Stimulated activated CD4-positive, alpha-beta T cell treated with anti-CD3 and anti-CD28 coated beads, Interleukin-2, amount 100 ng/mL, for 4 hours (primary cell): Measurements from ENCODE around the gene CLINT1.

Source experiments
- DNase-seq: peaks from one replicate; pipeline ENCODE4 v3.0.0-alpha.2; 2020; ENCODE audit warnings: low read depth

Gene CLINT1

GRCh38 chr5:157758706-157759105, 100.2 kb downstream of the CLINT1 start:
- no peak for DNase-seq

DNA sequence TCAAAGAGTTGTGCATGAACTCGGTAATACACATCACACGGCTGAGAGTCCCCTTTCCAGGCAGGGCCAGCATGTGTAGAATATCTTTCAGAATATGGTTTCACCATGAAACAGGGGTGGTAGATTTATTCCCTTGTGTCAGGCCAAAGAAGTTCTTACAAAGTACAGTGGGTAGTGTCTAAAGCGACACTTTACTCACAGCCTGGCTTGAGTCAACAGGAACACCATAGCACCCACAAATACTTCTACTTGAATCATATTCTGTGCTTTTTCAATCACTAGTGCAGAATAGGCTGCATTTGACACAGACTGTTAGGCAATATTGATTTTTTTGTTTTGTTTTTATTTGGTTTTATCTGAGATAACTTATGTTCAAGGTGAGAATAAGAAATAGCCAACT, 102.8 kb downstream of the CLINT1 start:
- no peak for DNase-seq

- no peak for DNase-seq
Measured at GRCh38 chr5:157750320-157750719, 108.6 kb downstream of the CLINT1 start.

- no peak for DNase-seq
Measured at GRCh38 chr5:157749462-157749799, 109.5 kb downstream of the CLINT1 start.

GRCh38 chr5:157748760-157749461, 110.0 kb downstream of the CLINT1 start:
- no peak for DNase-seq

DNA sequence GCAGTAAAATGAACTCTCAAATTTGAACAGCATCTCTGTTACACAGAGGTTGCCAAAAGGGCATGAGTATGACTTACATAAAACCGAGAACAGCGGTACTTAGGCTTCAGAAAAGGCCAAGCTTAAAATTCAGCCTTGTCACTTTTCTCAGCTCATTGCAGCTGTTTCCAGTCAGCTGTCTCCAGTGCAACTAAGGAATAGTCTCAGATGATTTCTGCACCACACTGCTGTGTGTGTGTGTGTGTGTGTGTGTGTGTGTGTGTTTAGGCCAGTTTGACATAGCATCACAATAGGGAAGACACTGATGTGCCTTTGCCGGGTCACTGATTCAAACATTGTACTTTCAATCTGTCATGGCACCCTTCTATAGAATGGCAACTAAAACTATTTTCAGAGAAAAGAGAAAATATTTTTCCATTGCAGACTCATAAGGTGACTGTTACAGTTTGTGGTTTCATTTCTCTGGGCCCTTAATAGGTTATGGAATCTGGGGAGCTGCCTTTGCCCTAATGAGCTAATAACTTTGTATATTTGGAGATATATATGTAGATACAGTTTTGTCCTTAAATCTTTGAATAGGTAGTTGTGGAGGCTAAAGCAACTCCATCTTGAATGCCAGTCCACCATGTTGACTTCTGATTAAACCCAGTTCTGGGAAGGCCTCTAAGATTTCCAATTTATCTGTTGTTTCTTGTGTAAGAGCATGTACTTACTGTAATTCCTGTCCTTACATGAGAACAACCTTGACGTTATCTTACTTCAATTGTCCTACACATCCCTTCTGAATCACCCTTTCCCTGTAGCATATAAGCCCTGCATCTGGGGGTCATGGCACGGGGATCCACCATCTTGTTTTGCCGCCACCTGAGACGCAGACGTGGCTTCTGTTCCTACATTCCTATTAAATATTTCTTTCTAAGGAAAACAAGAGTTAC, 110.9 kb downstream of the CLINT1 start:
- DNase-seq: no peak

GRCh38 chr5:157747173-157747740, 111.7 kb downstream of the CLINT1 start:
- no peak for DNase-seq

DNA sequence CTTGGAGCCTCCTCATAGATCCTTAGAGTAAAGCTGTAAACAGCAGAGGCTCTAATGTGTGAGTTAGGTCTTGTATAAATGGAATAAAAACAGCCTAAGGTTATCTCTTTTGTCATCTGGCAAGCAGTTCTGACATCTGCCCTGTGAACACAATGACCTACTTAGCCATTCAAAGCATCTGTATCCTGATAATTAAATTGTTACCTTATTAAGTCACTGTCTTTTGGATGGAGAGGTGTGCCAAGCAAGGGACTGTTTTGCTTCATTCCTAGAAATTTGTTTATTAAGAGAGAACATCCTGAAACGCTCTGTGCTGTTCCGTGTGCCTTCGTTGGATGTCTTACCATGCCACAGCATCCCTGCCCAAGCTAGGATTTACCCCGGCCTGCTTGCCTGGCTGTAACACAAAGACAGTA, 113.9 kb downstream of the CLINT1 start:
- DNase-seq: no peak

DNA sequence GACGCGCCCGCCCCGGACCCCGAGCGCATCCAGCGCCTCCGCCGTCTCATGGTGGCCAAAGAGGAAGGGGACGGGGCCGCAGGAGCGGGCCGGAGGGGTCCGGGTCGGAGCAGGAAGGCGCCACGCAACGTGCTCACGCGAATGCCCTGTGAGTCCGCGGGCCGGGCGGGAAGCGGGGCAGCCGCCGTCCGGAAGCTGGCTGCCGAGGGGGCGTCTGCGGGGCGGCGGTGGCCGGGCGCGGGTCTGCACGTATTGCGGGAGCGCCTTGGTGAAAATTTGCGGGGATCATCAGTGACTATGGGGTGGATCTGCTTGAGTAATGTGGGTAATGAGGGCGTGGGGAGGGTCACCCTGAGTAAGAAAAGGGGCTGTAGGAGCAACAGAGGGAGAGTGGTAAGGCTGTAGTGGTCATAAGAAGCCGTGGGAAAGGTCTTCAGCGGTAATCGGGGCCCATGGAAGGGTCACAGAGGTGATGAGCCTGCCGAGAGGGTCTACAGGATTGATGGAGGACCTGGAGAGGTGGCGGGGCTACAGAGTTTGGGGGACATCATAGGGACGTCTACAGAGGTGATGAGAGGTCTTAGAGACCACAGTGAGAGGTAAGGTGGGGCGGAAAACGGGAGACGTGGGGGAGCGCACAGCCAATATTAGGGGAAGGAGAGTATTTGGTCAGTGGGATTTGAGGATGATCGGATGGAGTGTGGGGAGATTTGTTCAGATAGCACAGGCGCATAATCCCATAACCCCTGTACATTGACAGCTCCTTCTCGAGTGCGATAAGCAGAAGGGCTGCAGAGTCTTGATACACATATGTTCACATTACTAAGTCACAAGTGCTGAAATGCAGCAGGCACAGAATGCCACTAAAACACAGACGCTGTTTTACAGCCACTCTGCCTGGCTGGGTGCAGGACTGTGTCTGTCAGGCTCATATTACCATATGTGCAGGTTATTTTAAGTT, 114.6 kb downstream of the CLINT1 start:
- DNase-seq: no peak

DNA sequence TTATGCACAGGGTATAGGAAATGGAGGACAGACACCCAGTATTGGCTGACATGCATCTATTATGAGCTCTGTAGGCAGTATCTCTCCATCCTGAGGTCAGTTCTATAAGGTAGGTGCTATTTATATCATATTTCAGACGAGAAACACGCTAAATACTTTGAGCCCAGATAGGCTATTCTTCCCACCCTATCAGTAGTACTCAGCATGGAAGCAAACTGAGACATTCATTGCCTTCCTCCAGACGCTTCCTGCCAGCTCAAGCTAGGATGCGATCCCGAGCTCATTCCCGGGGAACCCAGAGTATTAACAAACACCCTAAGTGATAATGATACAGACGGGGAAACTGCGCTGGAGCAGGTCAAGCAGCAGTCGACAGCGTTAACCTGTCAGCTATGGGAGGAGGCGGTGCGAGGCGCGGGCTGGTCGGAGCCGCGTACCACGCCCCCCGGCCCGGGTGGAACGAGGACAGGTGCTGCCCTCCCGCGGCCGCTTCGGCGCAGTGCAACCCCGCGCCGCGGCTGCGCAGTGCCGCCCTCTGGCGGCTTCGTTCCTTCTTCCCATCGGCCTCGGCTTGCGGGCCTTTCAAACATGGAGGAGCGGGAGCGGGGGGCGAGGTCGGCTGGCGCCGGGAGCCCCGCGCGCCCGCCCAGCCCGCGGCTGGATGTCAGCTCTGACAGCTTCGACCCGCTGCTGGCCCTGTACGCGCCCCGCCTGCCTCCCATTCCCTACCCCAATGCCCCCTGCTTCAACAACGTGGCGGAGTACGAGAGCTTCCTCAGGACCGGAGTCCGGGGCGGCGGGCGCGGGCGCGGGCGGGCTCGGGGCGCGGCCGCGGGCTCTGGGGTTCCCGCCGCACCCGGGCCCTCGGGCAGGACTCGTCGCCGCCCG, 115.5 kb downstream of the CLINT1 start, which contains the start of gene LSM11:
Gene LSM11 (plus strand): TSS at position 550 of the 888 bp plus-strand sequence. CDS start 39 bp downstream, at position 589.
- peak; percentile 88 for DNase-seq

DNA sequence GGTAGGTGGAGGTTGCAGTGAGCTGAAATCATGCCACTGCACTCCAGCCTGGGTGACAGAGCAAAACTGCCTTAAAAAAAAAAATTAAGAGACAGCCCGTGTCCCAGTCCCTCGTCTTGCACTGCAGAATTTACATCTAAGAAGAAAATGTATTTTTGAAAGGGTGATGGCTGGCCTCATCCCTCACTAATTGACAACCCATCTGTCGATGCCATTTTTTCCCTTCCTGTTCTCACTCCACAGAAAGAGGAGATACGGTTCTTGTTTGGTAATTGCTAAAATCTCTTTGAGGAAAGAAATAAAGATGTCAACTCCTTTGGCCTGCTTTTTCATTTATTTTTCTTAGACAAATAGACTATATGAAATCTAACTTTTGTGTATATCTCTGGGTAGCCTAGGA, 117.8 kb downstream of the CLINT1 start:
- no peak for DNase-seq

- no peak for DNase-seq
Measured at GRCh38 chr5:157740229-157740610, 118.7 kb downstream of the CLINT1 start.

- no peak for DNase-seq
Measured at GRCh38 chr5:157739388-157740228, 119.3 kb downstream of the CLINT1 start.

GRCh38 chr5:157735991-157736390, 123.0 kb downstream of the CLINT1 start:
- no peak for DNase-seq
